ENCODE data around the gene ZSWIM4. TPM values are rescaled to one million over a fixed set of nuclear protein-coding genes. Genes with fewer than 3 reads are reported as not detected.

The ZSWIM4 gene
- total and polyA plus RNA-seq, 8 donors: 2.2 to 14.0 (median 3.9) TPM

DNA sequence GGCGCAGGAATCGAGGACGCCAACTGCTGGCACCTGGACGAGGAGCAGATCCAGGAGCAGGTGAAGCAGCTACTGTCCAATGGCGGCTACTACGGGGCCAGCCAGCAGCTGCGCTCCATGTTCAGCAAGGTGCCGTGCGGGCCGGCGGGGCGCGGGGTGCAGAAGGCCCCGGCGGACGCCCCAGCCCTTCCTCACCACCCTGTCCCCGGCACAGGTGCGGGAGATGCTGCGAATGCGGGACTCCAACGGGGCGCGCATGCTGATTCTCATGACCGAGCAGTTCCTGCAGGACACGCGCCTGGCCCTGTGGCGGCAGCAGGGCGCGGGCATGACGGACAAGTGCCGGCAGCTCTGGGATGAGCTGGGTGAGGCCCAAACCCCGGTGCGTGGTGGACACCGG lies 13.6 kb downstream of the ZSWIM4 start:
- intact Hi-C loops (cut with DNase I; ENCODE audit: low total_unique reads): no loop called here
- no peak for DNase-seq
- no peak overlapping the region for H3K27ac ChIP-seq
- H3K4me3 ChIP-seq: no peak overlapping the region
- TF ChIP-seq POLR2A (IDR thresholded peaks at IDR 0.05): no peak
- TF ChIP-seq POLR2AphosphoS5 (IDR thresholded peaks at IDR 0.05): no peak
- TF ChIP-seq, protein P1, sequence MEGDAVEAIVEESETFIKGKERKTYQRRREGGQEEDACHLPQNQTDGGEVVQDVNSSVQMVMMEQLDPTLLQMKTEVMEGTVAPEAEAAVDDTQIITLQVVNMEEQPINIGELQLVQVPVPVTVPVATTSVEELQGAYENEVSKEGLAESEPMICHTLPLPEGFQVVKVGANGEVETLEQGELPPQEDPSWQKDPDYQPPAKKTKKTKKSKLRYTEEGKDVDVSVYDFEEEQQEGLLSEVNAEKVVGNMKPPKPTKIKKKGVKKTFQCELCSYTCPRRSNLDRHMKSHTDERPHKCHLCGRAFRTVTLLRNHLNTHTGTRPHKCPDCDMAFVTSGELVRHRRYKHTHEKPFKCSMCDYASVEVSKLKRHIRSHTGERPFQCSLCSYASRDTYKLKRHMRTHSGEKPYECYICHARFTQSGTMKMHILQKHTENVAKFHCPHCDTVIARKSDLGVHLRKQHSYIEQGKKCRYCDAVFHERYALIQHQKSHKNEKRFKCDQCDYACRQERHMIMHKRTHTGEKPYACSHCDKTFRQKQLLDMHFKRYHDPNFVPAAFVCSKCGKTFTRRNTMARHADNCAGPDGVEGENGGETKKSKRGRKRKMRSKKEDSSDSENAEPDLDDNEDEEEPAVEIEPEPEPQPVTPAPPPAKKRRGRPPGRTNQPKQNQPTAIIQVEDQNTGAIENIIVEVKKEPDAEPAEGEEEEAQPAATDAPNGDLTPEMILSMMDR (IDR thresholded peaks at IDR 0.05): no peak
- TF ChIP-seq EP300 (IDR thresholded peaks at IDR 0.05): no peak
- no peaks in the 10 kb centered on the region for H3K9me3 ChIP-seq
- H3K36me3 ChIP-seq: peaks cover 12 to 76% (median 54%) of the 10 kb centered on the region in 4 donors
- no peaks in the 10 kb centered on the region for H3K27me3 ChIP-seq
- WGBS, 5 donors: 94 to 97% (median 97%) methylated on average over 25 to 34 of the region's 34 CpGs
- H3K4me1 ChIP-seq: no peaks in the 10 kb centered on the region

DNA sequence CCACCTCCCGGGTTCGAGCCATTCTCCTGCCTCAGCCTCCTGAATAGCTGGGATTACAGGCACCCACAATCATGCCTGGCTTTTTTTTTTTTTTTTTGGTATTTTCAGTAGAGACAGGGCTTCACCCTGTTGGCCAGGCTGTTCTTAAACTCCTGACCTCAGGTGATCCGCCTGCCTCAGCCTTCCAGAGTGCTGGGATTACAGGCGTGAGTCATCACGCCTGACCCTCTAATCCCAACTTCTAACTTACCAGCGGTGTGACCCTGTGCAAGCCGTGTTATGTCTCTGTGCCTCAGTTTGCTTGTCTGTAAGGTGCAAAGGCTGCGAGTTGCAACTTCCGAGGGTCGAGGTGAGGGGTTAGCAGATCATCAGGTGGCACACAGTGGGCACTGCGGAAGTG lies 17.3 kb downstream of the ZSWIM4 start:
- Histone ChIP-seq H3K9me3 (no peaks in the 10 kb centered on the region), H3K4me3 (no peak overlapping the region), H3K36me3 (peaks cover 12 to 82% (median 62%) of the 10 kb centered on the region in 4 donors), H3K27ac (no peak overlapping the region), H3K27me3 (no peaks in the 10 kb centered on the region), H3K4me1 (peaks cover 4 to 8% (median 7%) of the 10 kb centered on the region in 4 donors)
- 91 to 95% (median 93%) methylated on average over 11 of the region's 11 CpGs for WGBS, 5 donors
- DNase-seq: no peak
- TF ChIP-seq EP300 (IDR thresholded peaks at IDR 0.05) (no peak), POLR2AphosphoS5 (IDR thresholded peaks at IDR 0.05) (no peak), POLR2A (IDR thresholded peaks at IDR 0.05) (no peak)
- TF ChIP-seq, protein P1 (IDR thresholded peaks at IDR 0.05): no peak
- intact Hi-C loops (cut with DNase I; ENCODE audit: low total_unique reads): no loop called here

DNA sequence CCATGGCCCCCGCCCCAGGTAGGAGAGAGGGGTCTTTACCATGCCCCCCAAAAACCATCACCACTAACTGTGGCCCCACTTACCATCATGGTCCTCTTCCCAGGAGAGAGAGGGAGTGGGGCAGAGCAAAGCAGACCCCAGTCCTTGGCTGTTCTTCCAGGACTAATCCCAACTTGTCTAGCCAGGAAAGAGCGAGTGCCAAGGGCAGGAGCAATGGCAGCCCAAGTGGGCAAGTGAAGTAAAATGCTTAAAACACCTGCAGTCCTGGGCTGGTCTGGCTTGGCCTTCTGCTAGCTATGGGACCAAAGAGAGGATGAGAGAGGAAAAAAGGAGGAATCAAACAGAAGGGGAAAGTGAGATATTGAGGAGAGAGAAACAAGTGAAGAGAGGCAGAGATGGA lies 17.9 kb downstream of the ZSWIM4 start:
- H3K9me3 ChIP-seq: no peaks in the 10 kb centered on the region
- H3K36me3 ChIP-seq: peaks cover 12 to 79% (median 56%) of the 10 kb centered on the region in 4 donors
- 90 to 100% (median 98%) methylated on average over 2 of the region's 2 CpGs for WGBS, 5 donors
- peaks cover 7 to 14% (median 12%) of the 10 kb centered on the region in 4 donors for H3K4me1 ChIP-seq
- H3K27me3 ChIP-seq: no peaks in the 10 kb centered on the region
- H3K27ac ChIP-seq: no peak overlapping the region
- H3K4me3 ChIP-seq: no peak overlapping the region
- DNase-seq: no peak
- TF ChIP-seq, protein P1 (IDR thresholded peaks at IDR 0.05): no peak
- TF ChIP-seq EP300 (IDR thresholded peaks at IDR 0.05): no peak
- TF ChIP-seq POLR2AphosphoS5 (IDR thresholded peaks at IDR 0.05): no peak
- TF ChIP-seq POLR2A (IDR thresholded peaks at IDR 0.05): no peak
- intact Hi-C loops (cut with DNase I; ENCODE audit: low total_unique reads): no loop called here

DNA sequence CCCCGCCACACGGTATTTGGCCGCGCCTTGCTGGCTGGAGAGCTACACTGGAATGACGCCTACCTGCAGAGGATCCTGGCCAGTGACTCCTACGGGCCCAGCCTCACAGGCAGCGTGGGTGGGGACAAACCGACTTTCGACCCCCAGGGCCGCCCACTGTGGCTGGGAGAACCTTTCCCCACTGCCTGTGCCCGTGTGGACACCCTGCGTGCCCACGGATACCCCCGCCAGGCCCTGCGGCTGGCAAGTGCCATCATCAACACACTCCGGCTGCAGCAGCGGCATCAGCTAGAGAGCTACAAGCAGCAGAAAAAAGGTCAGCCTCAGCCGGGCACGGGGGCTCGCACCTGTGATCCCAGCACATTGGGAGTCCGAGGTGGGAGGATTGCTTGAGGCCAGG lies 19.3 kb downstream of the ZSWIM4 start:
- Histone ChIP-seq H3K27me3 (no peaks in the 10 kb centered on the region), H3K4me3 (no peak overlapping the region), H3K27ac (no peak overlapping the region), H3K4me1 (peaks cover 7 to 16% (median 13%) of the 10 kb centered on the region in 4 donors), H3K9me3 (no peaks in the 10 kb centered on the region), H3K36me3 (peaks cover 12 to 70% (median 44%) of the 10 kb centered on the region in 4 donors)
- TF ChIP-seq, protein P1 (IDR thresholded peaks at IDR 0.05): no peak
- no peak for TF ChIP-seq POLR2AphosphoS5 (IDR thresholded peaks at IDR 0.05)
- TF ChIP-seq POLR2A (IDR thresholded peaks at IDR 0.05): no peak
- TF ChIP-seq EP300 (IDR thresholded peaks at IDR 0.05): no peak
- DNase-seq: no peak
- intact Hi-C loops (cut with DNase I; ENCODE audit: low total_unique reads): no loop called here
- 87 to 90% (median 89%) methylated on average over 18 to 21 of the region's 21 CpGs for WGBS, 5 donors

All from stomach (tissue), 9 donors.